Neural crest cell (in vitro differentiated cells): ENCODE results near the gene P2RY2. TPM values are rescaled to one million over a fixed set of nuclear protein-coding genes. Genes with fewer than 3 reads are reported as not detected.

ENCODE experiments used
- DNase-seq: peaks from one replicate; pipeline ENCODE4 v3.0.0; 2021; ENCODE audit warnings: low read depth, mixed read lengths, low spot score
- H3K27ac Mint-ChIP-seq: one replicate; pipeline ENCODE4 v1.8.0; 2021; ENCODE audit warnings: mild to moderate bottlenecking, mixed read lengths; ENCODE audit not compliant: unreplicated experiment
- H3K27me3 Mint-ChIP-seq: 2 replicates; pipeline ENCODE4 v1.8.0; 2021; ENCODE audit warnings: low read depth, mild to moderate bottlenecking, mixed read lengths
- H3K36me3 Mint-ChIP-seq: 2 replicates; pipeline ENCODE4 v1.8.0; 2021; ENCODE audit warnings: low read depth, mild to moderate bottlenecking, mixed read lengths
- H3K4me1 Mint-ChIP-seq: 2 replicates; pipeline ENCODE4 v1.8.0; 2021; ENCODE audit warnings: mixed read lengths
- H3K4me3 Mint-ChIP-seq: one replicate; pipeline ENCODE4 v1.8.0; 2021; ENCODE audit warnings: mild to moderate bottlenecking, mixed read lengths
- H3K9me3 Mint-ChIP-seq: 2 replicates; pipeline ENCODE4 v1.8.0; 2021; ENCODE audit warnings: mixed read lengths
- total RNA-seq: library from RNA; stranded (reverse); gene quantifications from 2 replicates; pipeline ENCODE4 v1.2.1, GENCODE V29; 2021
- TF ChIP-seq, protein P1 (sequence below): fragments of 200-600 bp; sonication (generic); conservative IDR thresholded peaks from 2 replicates; pipeline ENCODE4 v1.5.0; 2021; ENCODE audit warnings: antibody characterized with exemption, mild to moderate bottlenecking

P2RY2 gene
- total RNA-seq, 1 donor from 2014 or later = 0.14 TPM

DNA sequence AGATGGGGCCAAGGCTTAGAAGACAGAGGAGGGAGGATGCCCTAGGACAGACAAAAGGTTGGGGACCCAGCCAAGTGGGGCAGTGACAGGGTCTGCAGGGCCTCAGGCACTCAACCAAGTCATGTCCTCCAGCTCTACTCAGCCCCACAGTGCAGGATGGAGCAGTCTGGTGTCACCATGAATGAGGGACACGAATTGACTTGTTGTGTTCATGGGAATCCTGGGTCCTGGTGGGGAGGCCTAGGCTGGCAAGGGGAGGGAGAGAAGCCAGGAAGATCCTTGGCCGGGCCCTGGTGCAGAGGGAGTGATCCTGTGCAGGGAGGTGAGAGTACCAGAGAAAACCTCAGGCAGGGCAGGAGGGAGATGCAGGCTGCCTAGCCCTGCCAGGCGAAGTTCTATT is 66.0 kb downstream of the P2RY2 start:
- TF ChIP-seq, protein P1, sequence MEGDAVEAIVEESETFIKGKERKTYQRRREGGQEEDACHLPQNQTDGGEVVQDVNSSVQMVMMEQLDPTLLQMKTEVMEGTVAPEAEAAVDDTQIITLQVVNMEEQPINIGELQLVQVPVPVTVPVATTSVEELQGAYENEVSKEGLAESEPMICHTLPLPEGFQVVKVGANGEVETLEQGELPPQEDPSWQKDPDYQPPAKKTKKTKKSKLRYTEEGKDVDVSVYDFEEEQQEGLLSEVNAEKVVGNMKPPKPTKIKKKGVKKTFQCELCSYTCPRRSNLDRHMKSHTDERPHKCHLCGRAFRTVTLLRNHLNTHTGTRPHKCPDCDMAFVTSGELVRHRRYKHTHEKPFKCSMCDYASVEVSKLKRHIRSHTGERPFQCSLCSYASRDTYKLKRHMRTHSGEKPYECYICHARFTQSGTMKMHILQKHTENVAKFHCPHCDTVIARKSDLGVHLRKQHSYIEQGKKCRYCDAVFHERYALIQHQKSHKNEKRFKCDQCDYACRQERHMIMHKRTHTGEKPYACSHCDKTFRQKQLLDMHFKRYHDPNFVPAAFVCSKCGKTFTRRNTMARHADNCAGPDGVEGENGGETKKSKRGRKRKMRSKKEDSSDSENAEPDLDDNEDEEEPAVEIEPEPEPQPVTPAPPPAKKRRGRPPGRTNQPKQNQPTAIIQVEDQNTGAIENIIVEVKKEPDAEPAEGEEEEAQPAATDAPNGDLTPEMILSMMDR = no peak
- Mint-ChIP-seq H3K4me3 (no peak overlapping the region), H3K36me3 (no peaks in the 10 kb centered on the region), H3K27me3 (no peaks in the 10 kb centered on the region), H3K9me3 (no peaks in the 10 kb centered on the region), H3K27ac (peak overlapping the region; percentile 88), H3K4me1 (peaks cover 24% of the 10 kb centered on the region)
- DNase-seq = no peak

DNA sequence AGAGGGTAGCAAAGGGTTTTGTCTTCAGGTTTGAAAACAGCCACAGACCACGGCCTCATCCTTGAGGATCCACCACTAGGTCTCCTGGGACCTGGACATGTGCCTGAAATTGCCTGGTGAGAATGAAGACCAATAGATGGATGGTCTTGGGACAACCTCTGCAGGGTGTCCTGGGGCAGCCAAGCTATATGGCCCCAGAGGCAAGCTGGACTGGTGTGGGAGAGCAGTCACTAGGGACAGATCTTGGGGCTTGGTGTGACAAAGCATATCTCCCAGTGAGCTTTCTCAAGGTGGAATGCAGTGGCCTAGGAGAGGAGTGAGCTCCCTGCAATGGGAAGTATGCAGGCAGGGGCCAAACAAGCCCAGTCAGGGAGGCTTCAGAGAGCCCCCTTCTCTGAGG is 67.6 kb downstream of the P2RY2 start:
- no peaks in the 10 kb centered on the region for H3K27me3 Mint-ChIP-seq
- TF ChIP-seq, protein P1 = no peak
- H3K4me1 Mint-ChIP-seq = peaks cover 26% of the 10 kb centered on the region
- no peaks in the 10 kb centered on the region for H3K36me3 Mint-ChIP-seq
- no peaks in the 10 kb centered on the region for H3K9me3 Mint-ChIP-seq
- no peak for DNase-seq
- no peak overlapping the region for H3K4me3 Mint-ChIP-seq
- no peak overlapping the region for H3K27ac Mint-ChIP-seq

Other genes starting within 250 kb of the P2RY2 start
- gene FCHSD2, start 76.0 kb upstream of the P2RY2 start, total RNA-seq = 32.2 and 34.4 TPM in 2 replicates
- not detected in 2 replicates for gene P2RY6, start 54.1 kb downstream of the P2RY2 start, total RNA-seq
- gene ARHGEF17, start 90.0 kb downstream of the P2RY2 start, total RNA-seq = 51.3 and 55.7 TPM in 2 replicates
- gene RELT, start 158.1 kb downstream of the P2RY2 start, total RNA-seq = 18.4 and 20.9 TPM in 2 replicates